Measurements from ENCODE around the gene CRTAP. TPM values are rescaled to one million over a fixed set of nuclear protein-coding genes. Genes with fewer than 3 reads are reported as not detected.
"Not testable (repeated sequence)": the region's sequence is repeated elsewhere in the genome, so short reads cannot be mapped to it uniquely, and the experiment has no call there.

CRTAP gene
- total RNA-seq, 1 donor from 2014 or later: 36.6 TPM

DNA sequence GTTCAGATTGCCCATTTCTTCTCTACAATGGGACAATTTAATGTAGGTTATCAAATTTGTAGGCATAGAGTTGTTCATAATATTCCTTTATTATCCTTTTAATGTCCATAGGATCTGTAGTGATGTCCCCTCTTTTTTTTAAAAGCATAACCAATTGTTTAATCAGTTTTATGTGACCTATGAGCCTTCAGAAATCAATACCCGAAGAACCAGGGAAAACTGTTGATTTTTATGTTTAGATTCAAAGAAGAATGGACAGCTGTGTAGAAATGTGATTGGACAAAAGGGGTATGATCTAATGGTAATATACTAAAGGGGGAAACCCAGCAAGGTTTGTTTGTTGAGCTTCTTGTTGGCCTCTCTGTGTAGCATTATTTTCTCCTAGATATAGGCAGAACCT lies 65.3 kb downstream of the CRTAP start:
- ATAC-seq (ENCODE audit: low read depth) (no peak), DNase-seq (no peak)
- H3K36me3 Mint-ChIP-seq (ENCODE audit: low read depth): no peaks in the 10 kb centered on the region
- no peak overlapping the region for H3K27ac Mint-ChIP-seq
- POLR2A ChIA-PET: no interaction called here
- TF ChIP-seq, protein P1, sequence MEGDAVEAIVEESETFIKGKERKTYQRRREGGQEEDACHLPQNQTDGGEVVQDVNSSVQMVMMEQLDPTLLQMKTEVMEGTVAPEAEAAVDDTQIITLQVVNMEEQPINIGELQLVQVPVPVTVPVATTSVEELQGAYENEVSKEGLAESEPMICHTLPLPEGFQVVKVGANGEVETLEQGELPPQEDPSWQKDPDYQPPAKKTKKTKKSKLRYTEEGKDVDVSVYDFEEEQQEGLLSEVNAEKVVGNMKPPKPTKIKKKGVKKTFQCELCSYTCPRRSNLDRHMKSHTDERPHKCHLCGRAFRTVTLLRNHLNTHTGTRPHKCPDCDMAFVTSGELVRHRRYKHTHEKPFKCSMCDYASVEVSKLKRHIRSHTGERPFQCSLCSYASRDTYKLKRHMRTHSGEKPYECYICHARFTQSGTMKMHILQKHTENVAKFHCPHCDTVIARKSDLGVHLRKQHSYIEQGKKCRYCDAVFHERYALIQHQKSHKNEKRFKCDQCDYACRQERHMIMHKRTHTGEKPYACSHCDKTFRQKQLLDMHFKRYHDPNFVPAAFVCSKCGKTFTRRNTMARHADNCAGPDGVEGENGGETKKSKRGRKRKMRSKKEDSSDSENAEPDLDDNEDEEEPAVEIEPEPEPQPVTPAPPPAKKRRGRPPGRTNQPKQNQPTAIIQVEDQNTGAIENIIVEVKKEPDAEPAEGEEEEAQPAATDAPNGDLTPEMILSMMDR (IDR thresholded peaks at IDR 0.05): no peak
- H3K4me3 Mint-ChIP-seq: no peak overlapping the region
- peaks cover 5% of the 10 kb centered on the region for H3K27me3 Mint-ChIP-seq
- CTCF ChIA-PET: no interaction called here
- H3K9me3 Mint-ChIP-seq: peaks cover 16% of the 10 kb centered on the region
- H3K4me1 Mint-ChIP-seq: no peaks in the 10 kb centered on the region
- intact Hi-C loops (cut with micrococcal nuclease): no loop called here

DNA sequence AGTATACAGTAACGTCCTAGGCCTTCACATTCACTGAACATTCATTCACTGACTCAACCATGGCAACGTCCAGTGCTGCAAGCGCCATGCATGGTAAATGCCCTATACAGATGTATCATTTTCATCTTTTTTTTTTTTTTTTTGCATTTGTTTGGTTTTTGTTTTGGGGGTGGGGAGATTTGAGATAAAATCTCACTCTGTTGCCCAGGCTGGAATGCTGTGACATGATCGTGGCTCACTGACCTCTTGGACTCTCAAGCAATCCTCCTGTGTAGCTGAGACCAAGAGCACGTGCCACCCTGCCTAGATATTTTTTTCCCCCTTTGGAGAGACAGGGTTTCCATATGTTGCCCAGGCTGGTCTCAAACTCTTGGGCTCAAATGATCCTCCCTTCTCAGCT lies 67.4 kb downstream of the CRTAP start:
- Mint-ChIP-seq H3K4me3 (no peak overlapping the region), H3K27me3 (peaks cover 10% of the 10 kb centered on the region), H3K9me3 (peaks cover 20% of the 10 kb centered on the region), H3K27ac (no peak overlapping the region), H3K4me1 (no peaks in the 10 kb centered on the region), H3K36me3 (ENCODE audit: low read depth) (no peaks in the 10 kb centered on the region)
- CTCF ChIA-PET: no interaction called here
- intact Hi-C loops (cut with micrococcal nuclease): no loop called here
- POLR2A ChIA-PET: no interaction called here
- TF ChIP-seq, protein P1 (IDR thresholded peaks at IDR 0.05): no peak
- DNase-seq: no peak
- no peak for ATAC-seq (ENCODE audit: low read depth)

DNA sequence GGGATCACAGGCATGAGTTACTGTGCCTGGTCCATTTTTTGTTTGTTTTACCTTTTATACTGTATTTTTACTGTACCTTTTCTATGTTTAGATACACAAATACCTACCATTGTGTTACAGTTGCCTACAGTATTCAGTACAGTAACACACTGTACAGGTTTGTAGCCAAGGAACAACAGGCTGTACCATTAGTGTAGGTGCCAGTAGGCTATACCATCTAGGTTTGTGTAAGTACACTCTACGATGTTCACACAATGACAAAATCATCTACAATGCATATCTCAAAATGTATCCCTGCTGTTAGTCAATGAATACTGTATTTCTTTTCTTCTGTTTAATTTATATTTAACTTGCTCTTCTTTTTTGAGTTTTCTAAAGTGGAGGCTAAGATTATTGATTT lies 67.8 kb downstream of the CRTAP start:
- POLR2A ChIA-PET; H3K4me1 Mint-ChIP-seq; H3K36me3 Mint-ChIP-seq (ENCODE audit: low read depth); H3K4me3 Mint-ChIP-seq; CTCF ChIA-PET; ATAC-seq (ENCODE audit: low read depth); H3K27ac Mint-ChIP-seq; intact Hi-C loops (cut with micrococcal nuclease); DNase-seq: not testable (repeated sequence)
- peaks cover 13% of the 10 kb centered on the region for H3K27me3 Mint-ChIP-seq
- H3K9me3 Mint-ChIP-seq: peaks cover 20% of the 10 kb centered on the region

DNA sequence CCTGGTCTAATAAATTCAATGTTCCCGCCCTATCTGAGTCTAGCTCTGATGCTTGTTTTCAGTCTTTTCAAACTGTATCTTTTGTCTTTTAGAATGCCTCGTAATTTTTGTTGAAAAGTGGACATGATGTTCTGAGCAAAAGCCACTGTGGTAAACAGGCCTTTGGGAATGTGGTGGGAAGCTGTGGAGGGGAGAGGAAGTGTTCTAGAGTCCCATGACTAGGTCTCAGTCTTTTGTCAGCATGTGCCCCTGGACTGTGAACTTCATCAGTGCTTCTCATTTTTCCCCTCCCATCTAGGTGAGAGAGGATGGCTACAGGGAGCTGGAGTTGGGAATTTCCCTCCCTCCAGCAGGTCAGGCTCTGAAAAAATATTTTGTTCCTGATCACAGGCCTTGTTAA lies 71.0 kb downstream of the CRTAP start:
- Mint-ChIP-seq H3K9me3 (peaks cover 14% of the 10 kb centered on the region), H3K4me3 (no peak overlapping the region), H3K27ac (no peak overlapping the region), H3K36me3 (ENCODE audit: low read depth) (no peaks in the 10 kb centered on the region), H3K27me3 (peaks cover 14% of the 10 kb centered on the region), H3K4me1 (no peaks in the 10 kb centered on the region)
- DNase-seq (no peak), ATAC-seq (ENCODE audit: low read depth) (no peak)
- TF ChIP-seq, protein P1 (IDR thresholded peaks at IDR 0.05): no peak
- CTCF ChIA-PET: no interaction called here
- POLR2A ChIA-PET: no interaction called here
- intact Hi-C loops (cut with micrococcal nuclease): no loop called here

DNA sequence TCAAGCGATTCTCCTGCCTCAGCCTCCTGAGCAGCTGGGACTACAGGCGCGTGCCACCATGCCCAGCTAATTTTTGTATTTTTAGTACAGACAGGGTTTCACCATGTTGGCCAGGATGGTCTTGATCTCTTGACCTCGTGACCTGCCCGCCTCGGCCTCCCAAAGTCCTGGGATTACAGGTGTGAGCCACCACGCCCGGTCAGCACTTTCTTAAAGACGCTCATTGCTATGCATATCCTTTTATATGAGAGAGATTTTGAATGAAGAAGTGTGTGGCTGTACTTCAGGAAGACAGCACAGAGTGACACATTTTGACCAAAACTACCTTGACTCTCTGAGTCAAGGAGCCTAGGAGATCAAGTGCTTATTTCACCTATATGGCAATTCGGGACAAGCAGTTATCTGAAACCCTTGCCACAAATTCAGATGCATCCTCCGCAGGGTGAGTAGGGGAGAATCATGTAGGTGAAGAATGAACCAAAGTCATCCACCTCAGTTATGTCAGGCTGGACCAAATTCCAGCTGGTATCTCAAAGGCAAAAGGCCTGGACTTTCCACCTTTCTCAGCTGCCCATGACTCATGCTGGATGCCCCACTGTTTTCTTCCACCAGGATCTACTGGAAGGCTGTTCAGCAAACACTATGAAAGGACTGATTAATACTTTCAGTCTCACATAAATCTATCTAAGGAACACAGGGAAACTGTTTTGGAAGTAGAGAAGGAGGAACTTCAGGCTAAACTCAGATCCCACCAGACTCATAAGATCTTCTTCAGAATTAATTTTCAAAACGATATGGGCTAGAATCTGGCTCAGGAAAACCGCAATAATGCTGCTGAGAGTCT lies 72.9 kb downstream of the CRTAP start:
- POLR2A ChIA-PET: no interaction called here
- Mint-ChIP-seq H3K36me3 (ENCODE audit: low read depth) (no peaks in the 10 kb centered on the region), H3K4me1 (no peaks in the 10 kb centered on the region), H3K27me3 (peaks cover 12% of the 10 kb centered on the region), H3K27ac (no peak overlapping the region), H3K9me3 (peaks cover 14% of the 10 kb centered on the region), H3K4me3 (no peak overlapping the region)
- intact Hi-C loops (cut with micrococcal nuclease): no loop called here
- ATAC-seq (ENCODE audit: low read depth): no peak
- CTCF ChIA-PET: no interaction called here
- DNase-seq: no peak
- TF ChIP-seq, protein P1 (IDR thresholded peaks at IDR 0.05): no peak

DNA sequence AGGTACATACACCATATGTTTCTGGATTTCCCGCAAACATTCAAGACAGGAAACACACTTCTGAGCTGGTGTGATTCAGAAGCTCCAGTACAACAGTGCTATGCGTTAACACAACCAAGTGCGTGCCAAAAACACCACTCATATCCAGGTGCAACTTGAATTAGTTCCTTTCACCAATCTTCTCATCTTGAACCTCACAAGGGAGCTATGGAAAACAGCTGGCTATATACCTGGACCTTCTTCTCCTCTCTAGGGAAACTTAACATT lies 73.5 kb downstream of the CRTAP start:
- TF ChIP-seq, protein P1 (IDR thresholded peaks at IDR 0.05): no peak
- POLR2A ChIA-PET: no interaction called here
- ATAC-seq (ENCODE audit: low read depth) (no peak), DNase-seq (no peak)
- no peak overlapping the region for H3K4me3 Mint-ChIP-seq
- CTCF ChIA-PET: no interaction called here
- H3K9me3 Mint-ChIP-seq: peaks cover 11% of the 10 kb centered on the region
- H3K27ac Mint-ChIP-seq: no peak overlapping the region
- no peaks in the 10 kb centered on the region for H3K4me1 Mint-ChIP-seq
- intact Hi-C loops (cut with micrococcal nuclease): no loop called here
- peaks cover 12% of the 10 kb centered on the region for H3K27me3 Mint-ChIP-seq
- H3K36me3 Mint-ChIP-seq (ENCODE audit: low read depth): no peaks in the 10 kb centered on the region

All from activated B cell treated with CpG ODN at 0.5 μM for 24 hours (primary cell).